Mesenchymal stem cell (in vitro differentiated cells and primary cell): ENCODE data around the gene TACR1.
"Not testable (repeated sequence)": the region's sequence is repeated elsewhere in the genome, so short reads cannot be mapped to it uniquely, and the experiment has no call there.

Experiments used
- DNase-seq: peaks from one replicate; pipeline ENCODE4 v3.0.0-alpha.2; 2013
- H2AFZ ChIP-seq: one replicate; pipeline ENCODE4 v1.6.1; 2013; ENCODE audit warnings: low read depth, mild to moderate bottlenecking, control low read depth, inconsistent platforms, low read length, moderate library complexity
- H2AK5ac ChIP-seq: 2 replicates; pipeline ENCODE4 v1.6.1; 2013; ENCODE audit warnings: low read length, moderate library complexity, mild to moderate bottlenecking, inconsistent platforms; ENCODE audit not compliant: severe bottlenecking
- H2BK120ac ChIP-seq: one replicate; pipeline ENCODE4 v1.6.1; 2013; ENCODE audit warnings: low read depth, mild to moderate bottlenecking, inconsistent platforms, low read length, moderate library complexity
- H2BK12ac ChIP-seq, 2 experiments: one replicate each; pipeline ENCODE4 v1.6.1; 2013; ENCODE audit warnings: inconsistent platforms in 2 of 2, low read length in 2 of 2, mild to moderate bottlenecking in 2 of 2, moderate library complexity in 2 of 2, control low read depth in 1 of 2
- H2BK15ac ChIP-seq: one replicate; pipeline ENCODE4 v1.6.1; 2013; ENCODE audit warnings: mild to moderate bottlenecking, low read depth, inconsistent platforms; ENCODE audit not compliant: poor library complexity, severe bottlenecking
- H2BK5ac ChIP-seq: 2 replicates; pipeline ENCODE4 v1.6.1; 2013; ENCODE audit warnings: low read depth, mild to moderate bottlenecking, low read length, control low read depth, inconsistent platforms; ENCODE audit not compliant: poor library complexity, severe bottlenecking
- H3K14ac ChIP-seq, 2 experiments: one replicate each; pipeline ENCODE4 v1.6.1; 2013; ENCODE audit warnings: inconsistent platforms in 2 of 2, low read length in 2 of 2, control low read depth in 1 of 2, mild to moderate bottlenecking in 1 of 2, moderate library complexity in 1 of 2
- H3K18ac ChIP-seq, 2 experiments: one replicate each; pipeline ENCODE4 v1.6.1; 2013; ENCODE audit warnings: inconsistent platforms in 2 of 2, low read length in 2 of 2, control low read depth in 1 of 2, low read depth in 1 of 2, mild to moderate bottlenecking in 1 of 2
- H3K23ac ChIP-seq, 2 experiments: one replicate each; pipeline ENCODE4 v1.6.1; 2013; ENCODE audit warnings: inconsistent platforms in 2 of 2, low read length in 2 of 2, mild to moderate bottlenecking in 2 of 2, moderate library complexity in 2 of 2, control low read depth in 1 of 2
- H3K27ac ChIP-seq: 2 replicates; pipeline ENCODE4 v1.5.1; 2013; ENCODE audit warnings: mild to moderate bottlenecking, moderate library complexity, low read length, control low read depth, inconsistent platforms; ENCODE audit not compliant: poor library complexity, severe bottlenecking
- H3K27me3 ChIP-seq, 2 experiments: 2 replicates each; pipeline versions ENCODE4 v1.6.1 to v1.7.0; 2013; ENCODE audit warnings: low read length in 2 of 2, mild to moderate bottlenecking in 2 of 2, moderate library complexity in 2 of 2, control low read depth in 1 of 2, inconsistent platforms in 1 of 2; ENCODE audit not compliant: control insufficient read depth in 1 of 2, insufficient read depth in 1 of 2
- H3K36me3 ChIP-seq, 2 experiments: 2 replicates each; pipeline versions ENCODE4 v1.6.1 to v1.7.0; 2013; ENCODE audit warnings: low read length in 2 of 2, control low read depth in 1 of 2, inconsistent platforms in 1 of 2, low read depth in 1 of 2, mild to moderate bottlenecking in 1 of 2; ENCODE audit not compliant: insufficient read depth in 2 of 2, control insufficient read depth in 1 of 2
- H3K4ac ChIP-seq, 2 experiments: one replicate each; pipeline ENCODE4 v1.6.1; 2013; ENCODE audit warnings: inconsistent platforms in 2 of 2, low read length in 2 of 2, mild to moderate bottlenecking in 2 of 2, moderate library complexity in 2 of 2, control low read depth in 1 of 2, low read depth in 1 of 2
- H3K4me1 ChIP-seq: 2 replicates; pipeline ENCODE4 v1.6.1; 2013; ENCODE audit warnings: low read depth, low read length, control low read depth; ENCODE audit not compliant: control insufficient read depth, insufficient read depth
- H3K4me2 ChIP-seq: 2 replicates; pipeline ENCODE4 v1.6.1; 2013; ENCODE audit warnings: low read length, mild to moderate bottlenecking, inconsistent platforms; ENCODE audit not compliant: poor library complexity, severe bottlenecking
- H3K4me3 ChIP-seq, 2 experiments: 2 replicates each; pipeline versions ENCODE4 v1.5.1 to v1.7.0; 2013; ENCODE audit warnings: low read length in 2 of 2, mild to moderate bottlenecking in 2 of 2, control low read depth in 1 of 2, low read depth in 1 of 2; ENCODE audit not compliant: insufficient read depth in 1 of 2
- H3K79me1 ChIP-seq: replicated peaks from 2 replicates; pipeline ENCODE4 v1.6.1; 2013; ENCODE audit warnings: mild to moderate bottlenecking, control low read depth, low read length, inconsistent platforms; ENCODE audit not compliant: poor library complexity, severe bottlenecking
- H3K9ac ChIP-seq: 2 replicates; pipeline ENCODE4 v1.7.0; 2013; ENCODE audit warnings: mild to moderate bottlenecking, low read length, moderate library complexity
- H3K9me3 ChIP-seq: 2 replicates; pipeline ENCODE4 v1.7.0; 2013; ENCODE audit warnings: mild to moderate bottlenecking, low read length; ENCODE audit not compliant: control insufficient read depth
- H4K8ac ChIP-seq: one replicate; pipeline ENCODE4 v1.6.1; 2013; ENCODE audit warnings: inconsistent platforms, mild to moderate bottlenecking, low read length, moderate library complexity
- H4K91ac ChIP-seq: one replicate; pipeline ENCODE4 v1.6.1; 2013; ENCODE audit warnings: mild to moderate bottlenecking, low read length, inconsistent platforms
- WGBS: methylation state at CpG from one replicate; pipeline ENCODE4 v1.1.7; 2013; ENCODE audit warnings: mixed read lengths; 5-methylcytosine and 5-hydroxymethylcytosine counted together

Gene TACR1

DNA sequence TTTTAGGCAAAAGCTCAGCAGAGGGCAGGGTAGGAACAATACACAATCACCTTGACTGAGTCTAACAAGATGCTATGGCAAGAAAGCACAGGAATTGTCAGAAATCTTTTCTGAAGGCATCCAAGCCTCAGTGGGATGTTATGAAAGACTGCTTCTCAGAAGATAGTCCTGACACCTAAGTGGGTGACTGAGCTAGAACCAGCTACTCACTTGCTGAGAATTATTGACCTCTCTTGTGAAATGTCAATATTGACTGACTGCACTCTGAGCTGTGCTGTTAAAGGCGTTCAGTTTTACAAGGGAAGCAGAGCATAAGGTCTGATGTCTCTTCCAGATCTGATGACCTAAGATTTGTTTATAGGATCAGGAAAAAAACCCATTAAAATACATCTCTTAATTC, 46.1 kb downstream of the TACR1 start:
- no peak overlapping the region for H4K91ac ChIP-seq
- WGBS: 100% methylated on average over 1 of the region's 1 CpG
- H3K4me3 ChIP-seq: no peak overlapping the region
- H2AK5ac ChIP-seq: no peak overlapping the region
- H3K79me1 ChIP-seq: no peaks in the 10 kb centered on the region
- DNase-seq: no peak
- H2BK120ac ChIP-seq: no peak overlapping the region
- H2AFZ ChIP-seq: no peak overlapping the region
- no peaks in the 10 kb centered on the region for H3K9me3 ChIP-seq
- no peak overlapping the region for H3K4me2 ChIP-seq
- peak overlapping the region in 1 of 2 experiments; percentile 8 for H3K18ac ChIP-seq
- no peak overlapping the region for H3K9ac ChIP-seq
- no peaks in the 10 kb centered on the region for H3K4me1 ChIP-seq
- no peak overlapping the region for H3K23ac ChIP-seq
- H3K36me3 ChIP-seq: no peaks in the 10 kb centered on the region
- no peak overlapping the region for H3K14ac ChIP-seq
- H2BK5ac ChIP-seq: no peak overlapping the region
- H3K27me3 ChIP-seq: no peaks in the 10 kb centered on the region
- H3K4ac ChIP-seq: no peak overlapping the region
- no peak overlapping the region for H2BK12ac ChIP-seq
- no peak overlapping the region for H3K27ac ChIP-seq
- no peak overlapping the region for H2BK15ac ChIP-seq
- H4K8ac ChIP-seq: no peak overlapping the region

DNA sequence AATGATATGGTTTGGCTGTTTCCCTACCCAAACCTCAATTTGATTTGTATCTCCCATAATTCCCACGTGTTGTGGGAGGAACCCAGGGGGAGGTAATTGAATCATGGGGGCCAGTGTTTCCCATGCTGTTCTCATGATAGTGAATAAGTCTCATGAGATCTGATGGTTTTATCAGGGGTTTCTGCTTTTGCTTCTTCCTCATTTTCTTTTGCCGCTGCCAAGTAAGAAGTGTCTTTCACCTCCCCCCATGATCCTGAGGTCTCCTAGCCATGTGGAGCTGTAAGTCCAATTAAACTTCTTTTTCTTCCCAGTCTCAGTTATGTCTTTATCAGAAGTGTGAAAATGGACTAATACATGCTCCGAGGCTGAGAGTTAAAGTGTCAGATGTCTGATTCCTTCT, 47.1 kb downstream of the TACR1 start:
- not testable (repeated sequence) for H3K4ac ChIP-seq, H2BK120ac ChIP-seq, H3K27ac ChIP-seq, H3K36me3 ChIP-seq, H3K23ac ChIP-seq, H3K4me3 ChIP-seq, H3K79me1 ChIP-seq, H3K4me1 ChIP-seq, H3K27me3 ChIP-seq, H2AK5ac ChIP-seq, DNase-seq, H2AFZ ChIP-seq, H2BK12ac ChIP-seq, H2BK5ac ChIP-seq, H3K14ac ChIP-seq, H3K9me3 ChIP-seq, H3K4me2 ChIP-seq, H2BK15ac ChIP-seq, H4K91ac ChIP-seq, H4K8ac ChIP-seq, H3K18ac ChIP-seq, H3K9ac ChIP-seq
- WGBS: 90% methylated on average over 2 of the region's 3 CpGs

DNA sequence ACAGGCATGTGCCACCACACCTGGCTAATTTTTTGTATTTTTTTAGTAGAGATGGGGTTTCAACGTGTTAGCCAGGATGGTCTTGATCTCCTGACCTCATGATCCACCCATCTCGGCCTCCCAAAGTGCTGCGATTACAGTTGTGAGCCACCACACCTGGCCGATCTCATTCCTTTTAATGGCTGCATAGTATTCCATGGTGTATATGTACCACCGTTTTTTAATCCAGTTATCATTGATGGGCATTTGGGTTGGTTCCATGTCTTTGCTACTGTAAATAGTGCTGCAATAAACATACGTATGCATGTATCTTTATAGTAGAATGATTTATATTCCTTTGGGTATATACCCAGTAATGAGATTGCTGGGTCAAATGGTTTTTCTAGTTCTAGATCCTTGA, 51.4 kb downstream of the TACR1 start:
- H3K4ac ChIP-seq, H3K79me1 ChIP-seq, H3K18ac ChIP-seq, H3K14ac ChIP-seq, H3K4me2 ChIP-seq, H2AFZ ChIP-seq, H2BK120ac ChIP-seq, DNase-seq, H4K91ac ChIP-seq, H3K27ac ChIP-seq, H2BK5ac ChIP-seq, H2AK5ac ChIP-seq, H2BK12ac ChIP-seq, H4K8ac ChIP-seq, H3K23ac ChIP-seq, H3K9ac ChIP-seq, H3K36me3 ChIP-seq, H3K27me3 ChIP-seq, H2BK15ac ChIP-seq, H3K9me3 ChIP-seq, H3K4me1 ChIP-seq, H3K4me3 ChIP-seq: not testable (repeated sequence)
- 97% methylated on average over 5 of the region's 6 CpGs for WGBS

DNA sequence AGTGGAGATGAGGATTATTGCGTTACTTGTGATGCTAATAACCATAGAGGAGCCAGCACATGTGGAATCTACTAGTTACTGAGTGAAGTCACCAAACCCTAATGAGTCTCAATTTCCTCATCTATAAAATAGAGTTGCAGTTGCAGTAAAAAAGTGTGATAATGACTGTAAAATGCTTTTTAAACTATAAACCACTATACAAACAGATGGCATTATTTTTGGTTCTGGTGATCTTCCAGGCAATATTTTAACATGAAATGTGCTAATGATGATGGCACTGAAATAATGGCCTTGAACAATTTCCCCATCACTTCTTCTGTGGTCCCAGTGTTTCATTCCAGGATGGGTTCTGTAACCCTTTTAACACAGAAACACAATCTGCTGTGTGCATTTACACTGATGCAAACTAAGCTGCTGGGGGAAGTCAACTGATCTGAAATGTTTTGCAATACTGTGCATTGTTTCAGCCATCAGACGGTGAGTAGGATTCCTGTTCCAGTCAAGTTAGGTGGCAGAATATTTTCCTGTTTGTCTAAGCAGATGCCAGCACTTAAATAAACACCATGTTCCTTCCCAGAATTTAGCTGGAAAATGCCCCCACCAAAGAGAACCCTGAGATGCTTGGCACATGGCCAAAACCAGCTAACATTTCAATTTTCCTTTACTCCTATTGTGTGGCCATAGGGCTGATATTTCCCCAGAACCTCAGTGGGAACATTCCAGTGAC, 52.6 kb downstream of the TACR1 start:
- Histone ChIP-seq H2BK12ac (no peak overlapping the region), H3K27ac (no peak overlapping the region), H2BK15ac (no peak overlapping the region), H4K91ac (no peak overlapping the region), H3K23ac (no peak overlapping the region), H4K8ac (no peak overlapping the region), H3K27me3 (peaks cover 0 to 4% of the 10 kb centered on the region in 2 experiments), H3K4ac (no peak overlapping the region), H2BK120ac (no peak overlapping the region), H3K4me3 (no peak overlapping the region), H3K18ac (peak overlapping the region in 1 of 2 experiments; percentile 62), H3K9me3 (no peaks in the 10 kb centered on the region), H3K14ac (no peak overlapping the region), H3K79me1 (no peaks in the 10 kb centered on the region), H2AK5ac (no peak overlapping the region), H3K4me1 (peaks cover 2% of the 10 kb centered on the region), H2AFZ (no peak overlapping the region), H3K9ac (no peak overlapping the region), H3K36me3 (no peaks in the 10 kb centered on the region), H2BK5ac (no peak overlapping the region), H3K4me2 (no peak overlapping the region)
- 74% methylated on average over 2 of the region's 2 CpGs for WGBS
- peak; percentile 41 for DNase-seq
